Measurements from ENCODE around the gene HAS3.

- TF ChIP-seq CTCF (IDR thresholded peaks at IDR 0.05; ENCODE audit: insufficient read depth, low read length) = no peak
- TF ChIP-seq REST (IDR thresholded peaks at IDR 0.05; ENCODE audit: insufficient replicate concordance, low read depth) = no peak
- TF ChIP-seq POLR2AphosphoS5 (IDR thresholded peaks at IDR 0.05; ENCODE audit: low read depth) = no peak
These were observed 2.8 kb downstream of the HAS3 start for GRCh38 chr16:69108064-69108904.
